Heart left ventricle (tissue), 13 donors: ENCODE measurements around the gene CCDC50.

Experiments
- POLR2A ChIP-seq, 2 donors: fragments of 450-650 bp; IDR thresholded peaks; one replicate each; pipeline ENCODE4 v1.6.1; 2017; ENCODE audit warnings: antibody characterized with exemption in 2 of 2, mild to moderate bottlenecking in 2 of 2, moderate library complexity in 2 of 2
- TF ChIP-seq, protein P1 (sequence below), 12 donors: fragments of 200-600 bp; sonication (generic) in 4 of 12; IDR thresholded peaks; one replicate each; pipeline versions ENCODE4 v1.5.0 to v1.8.0; 2018 to 2022; ENCODE audit warnings: antibody characterized with exemption in 12 of 12, mild to moderate bottlenecking in 5 of 12
- donor health status: ischemic (EF 13 %, LVEDD 7.1; RV severe dilation, severe dysfunction).
- donor health status: DM: no; HTN: yes; CAD: no.
- donor health status: DM: no; HTN: no; CAD: no.
- donor health status: ischemic (EF 25% LVEDD 6.9; RV normal size, moderate dysfunction).
- donor health status: ischemic (EF 25% LVEDD 5.7; RV mildly dilated, moderate dysfunction).
- donor health status: ischemic (EF 35%, LVEDD 5.7; RV mildly dilated, moderate dysfunction).
- donor health status: nonischemic (EF 11% LVEDD 7.7; RV severe dilation, severe dysfunction).
- donor health status: DM: yes; HTN: yes; CAD: no.
- donor health status: PGD.
- donor health status: ischemic (EF 29% LVEDD 5.4; RV normal size, mild dysfunction).
- donor health status: nonischemic (EF 23%, LVEDD 6.1; RV moderate dilation, normal function).

DNA sequence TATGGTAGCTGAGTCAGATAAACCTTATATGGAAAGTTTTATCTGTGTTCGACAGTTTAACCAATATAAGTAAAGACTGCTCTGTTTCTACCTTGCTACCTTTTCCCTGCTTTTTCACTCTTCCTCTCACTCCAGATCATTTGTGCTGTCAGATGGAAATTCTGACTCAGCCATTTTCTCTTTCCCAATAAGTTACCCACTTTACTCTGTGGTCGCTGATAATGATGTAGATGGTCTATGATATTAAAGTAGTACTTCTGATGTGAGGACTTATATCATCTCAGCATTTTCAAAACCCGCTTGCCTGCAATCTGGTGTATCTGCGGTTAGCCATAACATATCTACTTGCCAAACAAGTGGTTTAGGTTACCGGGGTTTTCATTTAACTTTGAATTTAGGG, 16.1 kb downstream of the CCDC50 start:
- TF ChIP-seq, protein P1, sequence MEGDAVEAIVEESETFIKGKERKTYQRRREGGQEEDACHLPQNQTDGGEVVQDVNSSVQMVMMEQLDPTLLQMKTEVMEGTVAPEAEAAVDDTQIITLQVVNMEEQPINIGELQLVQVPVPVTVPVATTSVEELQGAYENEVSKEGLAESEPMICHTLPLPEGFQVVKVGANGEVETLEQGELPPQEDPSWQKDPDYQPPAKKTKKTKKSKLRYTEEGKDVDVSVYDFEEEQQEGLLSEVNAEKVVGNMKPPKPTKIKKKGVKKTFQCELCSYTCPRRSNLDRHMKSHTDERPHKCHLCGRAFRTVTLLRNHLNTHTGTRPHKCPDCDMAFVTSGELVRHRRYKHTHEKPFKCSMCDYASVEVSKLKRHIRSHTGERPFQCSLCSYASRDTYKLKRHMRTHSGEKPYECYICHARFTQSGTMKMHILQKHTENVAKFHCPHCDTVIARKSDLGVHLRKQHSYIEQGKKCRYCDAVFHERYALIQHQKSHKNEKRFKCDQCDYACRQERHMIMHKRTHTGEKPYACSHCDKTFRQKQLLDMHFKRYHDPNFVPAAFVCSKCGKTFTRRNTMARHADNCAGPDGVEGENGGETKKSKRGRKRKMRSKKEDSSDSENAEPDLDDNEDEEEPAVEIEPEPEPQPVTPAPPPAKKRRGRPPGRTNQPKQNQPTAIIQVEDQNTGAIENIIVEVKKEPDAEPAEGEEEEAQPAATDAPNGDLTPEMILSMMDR (IDR thresholded peaks at IDR 0.05): no peak
- no peak for TF ChIP-seq POLR2A (IDR thresholded peaks at IDR 0.05)
